ENCODE results near the gene GNPDA1. TPM values are rescaled to one million over a fixed set of nuclear protein-coding genes. Genes with fewer than 3 reads are reported as not detected.

Gene GNPDA1
- polyA plus RNA-seq, 1 experiment = 26.3 TPM

DNA sequence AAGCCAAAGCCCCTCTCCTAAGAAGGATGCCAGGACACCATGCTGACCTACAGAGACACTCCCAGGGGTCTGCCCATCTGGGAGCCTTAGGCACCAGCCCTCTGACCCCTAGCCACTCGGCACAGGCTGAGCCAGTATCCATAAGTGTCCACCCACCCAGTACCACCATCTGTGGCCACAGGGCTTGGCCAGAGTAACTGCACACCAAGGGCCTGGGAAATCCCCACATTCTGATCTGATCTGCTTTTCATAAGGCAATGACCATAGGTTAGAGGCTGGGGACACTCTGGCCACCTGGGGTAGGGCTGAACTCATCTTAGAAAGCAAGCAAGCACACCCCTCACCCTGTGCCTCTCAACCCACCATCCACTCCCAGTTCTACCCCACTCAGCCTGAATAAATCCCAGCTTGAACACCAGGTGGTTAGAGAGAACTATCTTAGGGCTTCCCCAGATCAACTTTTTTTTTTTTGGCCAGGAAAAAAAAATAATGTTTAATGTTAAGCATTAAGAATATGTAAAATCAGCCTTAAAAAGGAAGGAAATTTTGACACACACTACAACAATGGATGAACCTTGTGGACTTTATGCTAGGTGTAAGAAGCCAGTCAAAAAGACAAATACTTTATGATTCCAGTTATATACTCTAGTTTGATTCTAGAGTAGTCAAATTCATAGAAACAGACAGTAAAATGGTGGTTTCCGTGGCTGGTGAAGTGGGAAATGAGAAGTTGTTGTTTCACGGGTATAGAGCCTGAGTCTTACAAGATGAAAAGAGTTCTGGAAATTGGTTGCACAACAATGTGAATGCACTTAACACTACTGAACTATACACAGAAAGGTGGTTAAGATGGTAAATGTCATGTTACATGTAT, 6.2 kb downstream of the GNPDA1 start:
- Histone ChIP-seq H3K27me3 (ENCODE audit: control insufficient read depth, insufficient read depth, low read length) (no peaks in the 10 kb centered on the region), H3K9me3 (ENCODE audit: control insufficient read depth, insufficient read depth, low read length) (no peaks in the 10 kb centered on the region), H3K27ac (ENCODE audit: low read depth, low read length) (no peak overlapping the region), H3K4me3 (ENCODE audit: low read depth, low read length) (no peak overlapping the region)
- ChIA-PET POLR2A (interaction anchor here (0.7 kb wide), 1 partner anchor 16 kb away, joined by 3 read pairs; no protein-coding TSS in a partner anchor), CTCF (interaction anchor here (7.4 kb wide), 1 partner anchor 138 kb away, joined by 84 read pairs; no protein-coding TSS in a partner anchor)
- DNase-seq (ENCODE audit: low read depth, low spot score) = no peak
- TF ChIP-seq, protein P1, sequence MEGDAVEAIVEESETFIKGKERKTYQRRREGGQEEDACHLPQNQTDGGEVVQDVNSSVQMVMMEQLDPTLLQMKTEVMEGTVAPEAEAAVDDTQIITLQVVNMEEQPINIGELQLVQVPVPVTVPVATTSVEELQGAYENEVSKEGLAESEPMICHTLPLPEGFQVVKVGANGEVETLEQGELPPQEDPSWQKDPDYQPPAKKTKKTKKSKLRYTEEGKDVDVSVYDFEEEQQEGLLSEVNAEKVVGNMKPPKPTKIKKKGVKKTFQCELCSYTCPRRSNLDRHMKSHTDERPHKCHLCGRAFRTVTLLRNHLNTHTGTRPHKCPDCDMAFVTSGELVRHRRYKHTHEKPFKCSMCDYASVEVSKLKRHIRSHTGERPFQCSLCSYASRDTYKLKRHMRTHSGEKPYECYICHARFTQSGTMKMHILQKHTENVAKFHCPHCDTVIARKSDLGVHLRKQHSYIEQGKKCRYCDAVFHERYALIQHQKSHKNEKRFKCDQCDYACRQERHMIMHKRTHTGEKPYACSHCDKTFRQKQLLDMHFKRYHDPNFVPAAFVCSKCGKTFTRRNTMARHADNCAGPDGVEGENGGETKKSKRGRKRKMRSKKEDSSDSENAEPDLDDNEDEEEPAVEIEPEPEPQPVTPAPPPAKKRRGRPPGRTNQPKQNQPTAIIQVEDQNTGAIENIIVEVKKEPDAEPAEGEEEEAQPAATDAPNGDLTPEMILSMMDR (IDR thresholded peaks at IDR 0.05; ENCODE audit: low read depth, low read length) = no peak

DNA sequence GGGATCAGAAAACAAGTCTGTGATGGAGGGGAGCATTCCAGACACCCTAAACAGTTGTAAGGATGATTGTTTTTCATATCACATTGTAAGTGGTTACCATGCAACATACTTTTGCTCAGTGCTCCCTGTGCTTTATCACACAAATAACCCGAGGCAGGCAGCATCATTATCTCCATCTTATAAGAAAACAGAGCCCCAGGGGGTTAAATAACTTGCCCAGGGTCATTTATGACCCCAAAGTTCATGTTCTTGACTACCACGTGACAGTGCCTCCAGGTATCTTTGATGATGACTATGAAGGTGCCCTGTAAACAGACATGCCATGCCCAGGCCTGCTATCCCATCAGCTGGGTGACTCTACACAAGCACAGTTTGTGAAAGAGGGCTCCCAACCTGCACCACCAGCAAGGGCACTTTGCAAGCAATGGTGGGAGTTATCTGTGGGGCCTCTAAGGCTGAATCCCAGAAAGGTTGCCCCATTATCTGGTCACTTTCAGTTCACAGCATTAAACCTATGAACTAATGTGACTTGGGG, 9.5 kb downstream of the GNPDA1 start:
- no peak overlapping the region for H3K27ac ChIP-seq (ENCODE audit: low read depth, low read length)
- no peak for DNase-seq (ENCODE audit: low read depth, low spot score)
- H3K4me3 ChIP-seq (ENCODE audit: low read depth, low read length) = no peak overlapping the region
- TF ChIP-seq, protein P1 (IDR thresholded peaks at IDR 0.05; ENCODE audit: low read depth, low read length) = no peak
- H3K27me3 ChIP-seq (ENCODE audit: control insufficient read depth, insufficient read depth, low read length) = no peaks in the 10 kb centered on the region
- CTCF ChIA-PET = no interaction called here
- H3K9me3 ChIP-seq (ENCODE audit: control insufficient read depth, insufficient read depth, low read length) = no peaks in the 10 kb centered on the region
- POLR2A ChIA-PET = no interaction called here

DNA sequence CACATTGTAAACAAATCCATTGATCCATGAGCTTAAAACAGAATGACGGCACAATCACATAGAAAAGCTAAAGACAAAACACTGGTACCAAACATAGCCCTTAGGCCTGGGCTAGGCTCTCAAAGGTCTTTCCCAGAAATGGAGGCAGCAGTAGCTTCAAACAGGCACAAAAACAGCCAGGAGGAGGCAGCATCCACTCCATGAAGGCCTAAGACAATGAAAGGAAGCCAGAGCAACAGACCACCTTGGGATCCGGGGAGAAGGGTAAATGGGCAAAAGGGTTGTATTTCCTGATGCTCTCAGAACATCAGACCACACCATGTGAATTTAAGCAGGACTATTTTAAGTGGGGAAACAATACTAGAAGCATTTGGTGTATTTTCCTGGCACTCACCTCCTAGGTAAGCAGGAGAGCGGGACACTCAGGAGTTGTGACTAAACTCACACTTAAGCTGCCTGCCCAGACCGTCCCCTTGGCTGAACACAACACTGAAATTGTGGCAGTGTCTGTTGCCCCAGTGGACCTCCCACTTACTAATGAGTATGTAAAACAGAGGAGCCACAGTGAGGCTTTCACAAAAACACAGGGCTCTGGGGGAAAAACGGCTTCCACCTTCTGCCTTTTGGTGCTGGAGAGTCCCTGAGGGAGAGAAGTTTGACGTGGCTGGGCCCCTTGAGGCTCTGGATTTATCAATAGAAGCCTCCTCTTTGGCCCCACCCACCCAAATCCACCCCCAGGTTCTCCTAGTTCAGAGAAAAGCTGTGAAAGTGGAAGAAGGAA, 11.9 kb downstream of the GNPDA1 start:
- Histone ChIP-seq H3K27ac (ENCODE audit: low read depth, low read length) (no peak overlapping the region), H3K27me3 (ENCODE audit: control insufficient read depth, insufficient read depth, low read length) (no peaks in the 10 kb centered on the region), H3K4me3 (ENCODE audit: low read depth, low read length) (no peak overlapping the region), H3K9me3 (ENCODE audit: control insufficient read depth, insufficient read depth, low read length) (no peaks in the 10 kb centered on the region)
- ChIA-PET CTCF (interaction anchor here (0.6 to 2.1 kb wide), 11 partner anchors 9 to 592 kb away, joined by 3 to 9 read pairs (median 4); no protein-coding TSS in a partner anchor), POLR2A (no interaction called here)
- TF ChIP-seq, protein P1 (IDR thresholded peaks at IDR 0.05; ENCODE audit: low read depth, low read length) = peak; percentile 38
- no peak for DNase-seq (ENCODE audit: low read depth, low spot score)

DNA sequence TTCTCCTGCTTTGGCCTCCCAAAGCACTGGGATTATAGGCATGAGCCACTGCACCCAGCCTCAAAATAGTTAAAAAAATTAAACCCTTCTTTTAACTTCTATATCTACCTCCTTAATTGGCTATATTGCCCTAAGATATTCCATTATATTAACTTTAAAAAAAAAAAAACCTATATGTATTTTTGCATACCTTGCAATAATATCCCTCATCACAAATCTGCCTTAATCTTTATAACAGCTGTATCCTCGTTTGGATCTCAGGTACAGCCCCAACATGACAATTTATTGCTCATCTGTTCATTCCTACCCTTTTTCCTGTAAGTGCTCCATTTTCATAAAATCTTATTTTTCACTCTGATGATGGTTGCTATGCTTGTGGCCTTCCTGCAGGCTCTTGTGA, 12.7 kb downstream of the GNPDA1 start:
- no peak for DNase-seq (ENCODE audit: low read depth, low spot score)
- Histone ChIP-seq H3K27ac (ENCODE audit: low read depth, low read length) (no peak overlapping the region), H3K4me3 (ENCODE audit: low read depth, low read length) (no peak overlapping the region), H3K27me3 (ENCODE audit: control insufficient read depth, insufficient read depth, low read length) (no peaks in the 10 kb centered on the region), H3K9me3 (ENCODE audit: control insufficient read depth, insufficient read depth, low read length) (no peaks in the 10 kb centered on the region)
- POLR2A ChIA-PET = no interaction called here
- TF ChIP-seq, protein P1 (IDR thresholded peaks at IDR 0.05; ENCODE audit: low read depth, low read length) = no peak
- CTCF ChIA-PET = interaction anchor here (0.6 to 2.1 kb wide), 7 partner anchors 9 to 211 kb away, joined by 3 to 9 read pairs (median 4); no protein-coding TSS in a partner anchor

Data from AG04450 (cell line).